SJSA1 (cell line): ENCODE measurements around the gene PEAK1. TPM values are rescaled to one million over a fixed set of nuclear protein-coding genes. Genes with fewer than 3 reads are reported as not detected.
"Not testable (repeated sequence)": the region's sequence is repeated elsewhere in the genome, so short reads cannot be mapped to it uniquely, and the experiment has no call there.

ENCODE experiments used
- DNase-seq, 2 experiments: peaks; one replicate each; pipeline ENCODE4 v3.0.0-alpha.2; 2015 to 2020; ENCODE audit warnings: low spot score in 2 of 2, low read depth in 1 of 2
- H3K27ac ChIP-seq: fragments of 250-450 bp; sonication (Bioruptor Pico); 2 replicates; pipeline ENCODE4 v1.5.1; 2020; ENCODE audit warnings: mild to moderate bottlenecking, moderate library complexity
- H3K27me3 ChIP-seq: fragments of 250-450 bp; sonication (Bioruptor Pico); replicated peaks from 2 replicates; pipeline ENCODE4 v1.5.1; 2020; ENCODE audit warnings: mild to moderate bottlenecking, moderate library complexity
- H3K36me3 ChIP-seq: fragments of 250-450 bp; sonication (Bioruptor Pico); 2 replicates; pipeline ENCODE4 v1.5.1; 2020; ENCODE audit warnings: mild to moderate bottlenecking
- H3K4me1 ChIP-seq: fragments of 250-450 bp; sonication (Bioruptor Pico); replicated peaks from 2 replicates; pipeline ENCODE4 v1.6.1; 2021; ENCODE audit warnings: mild to moderate bottlenecking
- H3K4me3 ChIP-seq: fragments of 250-450 bp; sonication (Bioruptor Pico); 2 replicates; pipeline ENCODE4 v1.5.1; 2020; ENCODE audit warnings: mild to moderate bottlenecking
- H3K9me3 ChIP-seq: fragments of 250-450 bp; sonication (Bioruptor Pico); replicated peaks from 2 replicates; pipeline ENCODE4 v1.5.1; 2020; ENCODE audit warnings: mild to moderate bottlenecking
- total RNA-seq: library from RNA; depleted of rRNA; stranded (reverse); fragments of >200 nt; shearing (Covaris generic); gene quantifications from 2 replicates; pipeline ENCODE4 v1.2.3, GENCODE V29; 2014

The PEAK1 gene
- total RNA-seq, 1 experiment from 2014 or later, result 57.3 TPM

GRCh38 chr15:77185242-77185785 lies 234.6 kb downstream of the PEAK1 start:
- no peak for DNase-seq
- H3K4me1 ChIP-seq, result peaks cover 22% of the 10 kb centered on the region
- peaks cover 18% of the 10 kb centered on the region for H3K36me3 ChIP-seq
- no peaks in the 10 kb centered on the region for H3K27me3 ChIP-seq
- H3K4me3 ChIP-seq, result no peak overlapping the region
- H3K9me3 ChIP-seq, result no peaks in the 10 kb centered on the region
- H3K27ac ChIP-seq, result no peak overlapping the region

GRCh38 chr15:77184352-77184751 lies 235.6 kb downstream of the PEAK1 start:
- H3K36me3 ChIP-seq, result peaks cover 27% of the 10 kb centered on the region
- H3K27me3 ChIP-seq, DNase-seq: not testable (repeated sequence)

GRCh38 chr15:77183066-77183465 lies 236.8 kb downstream of the PEAK1 start:
- peaks cover 40% of the 10 kb centered on the region for H3K36me3 ChIP-seq
- H3K4me3 ChIP-seq, result no peak overlapping the region
- DNase-seq, result no peak
- no peak overlapping the region for H3K27ac ChIP-seq
- H3K27me3 ChIP-seq, result no peaks in the 10 kb centered on the region
- H3K9me3 ChIP-seq, result no peaks in the 10 kb centered on the region
- H3K4me1 ChIP-seq, result peaks cover 19% of the 10 kb centered on the region

More at GRCh38 chr15:77184352-77184751, 235.6 kb downstream of the PEAK1 start:
- peaks cover 22% of the 10 kb centered on the region for H3K4me1 ChIP-seq
- H3K4me3 ChIP-seq, H3K27ac ChIP-seq, H3K9me3 ChIP-seq: not testable (repeated sequence)

GRCh38 chr15:77181305-77182074 lies 238.4 kb downstream of the PEAK1 start:
- no peaks in the 10 kb centered on the region for H3K27me3 ChIP-seq
- H3K27ac ChIP-seq, result no peak overlapping the region
- peaks cover 7% of the 10 kb centered on the region; the same call in 1 of the 2 replicates for H3K4me1 ChIP-seq
- no peaks in the 10 kb centered on the region for H3K9me3 ChIP-seq
- no peak for DNase-seq
- H3K36me3 ChIP-seq, result peaks cover 49% of the 10 kb centered on the region
- no peak overlapping the region for H3K4me3 ChIP-seq

- Histone ChIP-seq H3K27ac (no peak overlapping the region), H3K27me3 (no peaks in the 10 kb centered on the region), H3K9me3 (no peaks in the 10 kb centered on the region), H3K36me3 (peaks cover 49% of the 10 kb centered on the region), H3K4me3 (no peak overlapping the region), H3K4me1 (peaks cover 7% of the 10 kb centered on the region; the same call in 1 of the 2 replicates)
- DNase-seq, result no peak
These were observed 239.1 kb downstream of the PEAK1 start for GRCh38 chr15:77180757-77181156.

DNA sequence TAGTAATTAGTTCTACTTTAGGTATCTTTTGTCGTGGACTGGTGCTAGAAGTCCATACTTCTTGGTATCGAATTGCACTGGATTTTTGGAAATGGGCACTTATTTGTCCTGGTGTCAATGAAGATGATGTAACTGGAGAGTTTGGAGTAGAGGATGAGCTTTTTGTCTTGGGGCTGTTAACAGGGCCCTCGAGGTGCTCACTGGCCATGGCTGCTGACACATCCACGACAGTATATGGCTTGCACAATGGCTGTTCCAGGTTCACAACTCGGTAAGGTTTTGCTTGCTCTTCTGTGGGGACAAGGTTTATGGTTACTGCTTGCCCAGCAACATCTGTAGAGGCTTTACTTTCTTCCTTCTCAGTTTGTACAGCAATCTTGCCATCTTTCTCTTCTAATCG lies 239.6 kb downstream of the PEAK1 start:
- H3K27me3 ChIP-seq, result no peaks in the 10 kb centered on the region
- H3K4me3 ChIP-seq, result no peak overlapping the region
- H3K36me3 ChIP-seq, result peaks cover 49% of the 10 kb centered on the region
- no peak overlapping the region for H3K27ac ChIP-seq
- H3K9me3 ChIP-seq, result no peaks in the 10 kb centered on the region
- DNase-seq, result no peak
- peaks cover 4% of the 10 kb centered on the region; the same call in 1 of the 2 replicates for H3K4me1 ChIP-seq

DNA sequence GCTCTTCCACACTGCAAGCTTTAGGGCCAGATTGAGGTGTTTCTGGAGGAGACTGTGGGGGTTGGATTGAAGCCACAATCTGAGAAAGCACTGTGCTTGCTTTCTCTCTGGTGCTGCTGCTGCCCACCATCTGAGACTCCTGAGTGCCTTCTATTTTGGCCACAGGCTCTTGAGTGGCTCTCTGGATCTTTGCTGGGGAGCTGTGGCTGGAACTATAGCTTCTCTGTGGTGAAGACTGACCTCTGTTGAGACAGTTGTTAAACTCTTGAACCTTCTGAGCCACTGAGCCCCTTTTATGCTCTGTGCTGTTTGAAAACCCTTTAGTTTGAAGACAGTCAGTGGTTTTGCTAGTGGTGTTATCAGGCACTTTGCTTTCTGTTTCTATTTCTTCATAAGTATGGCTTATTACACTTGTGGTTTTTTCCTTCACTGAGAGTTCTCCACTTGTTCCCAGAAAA lies 240.3 kb downstream of the PEAK1 start:
- Histone ChIP-seq H3K36me3 (peaks cover 49% of the 10 kb centered on the region), H3K9me3 (no peaks in the 10 kb centered on the region), H3K27ac (no peak overlapping the region), H3K27me3 (no peaks in the 10 kb centered on the region), H3K4me1 (peaks cover 2% of the 10 kb centered on the region; the same call in 1 of the 2 replicates), H3K4me3 (no peak overlapping the region)
- DNase-seq, result no peak

DNA sequence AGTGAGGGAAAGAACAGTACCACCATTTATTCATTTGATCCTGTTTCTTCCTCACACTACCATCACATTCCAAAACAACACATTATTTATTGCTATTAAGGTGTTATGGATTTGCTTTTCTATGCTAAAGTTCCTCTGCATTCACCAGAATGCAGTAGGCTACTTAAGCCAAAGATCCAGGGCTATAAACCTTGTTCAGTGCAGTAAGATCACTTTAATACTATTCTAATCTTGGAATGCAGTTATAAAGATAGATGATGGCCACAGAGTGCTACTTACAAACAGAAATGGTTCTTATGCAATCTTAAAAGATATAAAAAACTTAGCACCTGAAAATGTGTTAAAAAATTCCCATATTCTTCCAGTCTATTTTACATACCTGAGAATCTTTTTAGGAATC lies 241.5 kb downstream of the PEAK1 start:
- Histone ChIP-seq H3K9me3 (no peaks in the 10 kb centered on the region), H3K27me3 (no peaks in the 10 kb centered on the region), H3K27ac (no peak overlapping the region), H3K36me3 (peaks cover 57% of the 10 kb centered on the region), H3K4me3 (no peak overlapping the region), H3K4me1 (no peaks in the 10 kb centered on the region)
- no peak for DNase-seq

DNA sequence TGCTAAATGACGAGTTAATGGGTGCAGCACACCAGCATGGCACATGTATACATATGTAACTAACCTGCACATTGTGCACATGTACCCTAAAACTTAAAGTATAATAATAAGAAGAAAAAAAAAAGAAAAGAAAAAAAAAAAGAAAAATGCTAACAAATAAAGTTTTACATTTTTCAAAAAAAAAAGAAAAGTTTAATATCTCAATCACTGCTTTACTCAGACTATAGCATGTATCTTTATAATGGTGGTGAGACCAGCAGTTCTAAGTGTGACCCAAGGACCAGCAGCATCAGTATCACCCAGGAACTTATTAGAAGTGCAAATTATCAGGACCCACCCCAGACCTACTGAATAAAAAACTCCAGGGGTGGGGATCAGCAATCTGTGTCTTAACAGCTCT lies 243.8 kb downstream of the PEAK1 start:
- not testable (repeated sequence) for H3K4me3 ChIP-seq, H3K9me3 ChIP-seq, H3K27me3 ChIP-seq, DNase-seq, H3K27ac ChIP-seq, H3K4me1 ChIP-seq
- H3K36me3 ChIP-seq, result peaks cover 50% of the 10 kb centered on the region

GRCh38 chr15:77173487-77173886 lies 246.4 kb downstream of the PEAK1 start:
- H3K9me3 ChIP-seq, result no peaks in the 10 kb centered on the region
- H3K27ac ChIP-seq, result no peak overlapping the region
- H3K4me3 ChIP-seq, result no peak overlapping the region
- no peak for DNase-seq
- H3K27me3 ChIP-seq, result no peaks in the 10 kb centered on the region
- peaks cover 26% of the 10 kb centered on the region for H3K36me3 ChIP-seq
- no peaks in the 10 kb centered on the region for H3K4me1 ChIP-seq

DNA sequence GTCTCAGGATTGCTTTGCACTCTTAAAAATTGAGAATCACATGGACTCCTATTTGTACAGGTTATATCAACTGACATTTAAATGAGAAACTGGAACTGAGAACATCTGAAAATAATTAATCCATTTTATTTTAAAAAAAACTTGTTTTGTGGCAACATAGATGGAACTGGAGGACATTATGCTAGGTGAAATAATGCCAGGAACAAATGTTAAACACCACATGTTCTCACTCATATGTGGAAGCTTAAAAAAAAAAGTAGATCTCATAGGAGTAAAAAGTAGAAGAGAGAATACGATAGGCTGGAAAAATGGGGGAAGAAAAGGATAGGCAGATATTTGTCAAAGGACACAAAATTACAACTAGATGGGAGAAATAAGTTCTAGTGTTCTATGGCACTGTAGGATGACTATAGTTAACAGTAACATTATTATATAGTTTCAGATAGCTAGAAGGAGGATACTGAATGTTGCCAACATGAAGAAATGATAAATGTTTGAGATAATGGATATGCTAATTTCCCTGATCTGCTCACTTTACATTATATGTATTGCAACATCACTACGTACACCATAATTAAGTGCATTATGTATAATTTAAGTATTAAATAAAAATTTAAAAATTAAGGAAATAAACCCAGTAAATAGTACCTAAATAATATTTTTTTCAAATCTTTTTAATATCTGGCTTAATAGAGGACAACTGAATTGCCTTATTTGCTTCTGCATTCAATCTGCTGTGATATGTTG lies 248.5 kb downstream of the PEAK1 start:
- Histone ChIP-seq H3K9me3 (no peaks in the 10 kb centered on the region), H3K27ac (no peak overlapping the region), H3K4me1 (no peaks in the 10 kb centered on the region), H3K36me3 (peaks cover 11% of the 10 kb centered on the region), H3K4me3 (no peak overlapping the region), H3K27me3 (no peaks in the 10 kb centered on the region)
- DNase-seq, result no peak

GRCh38 chr15:77168616-77169015 lies 251.3 kb downstream of the PEAK1 start:
- Histone ChIP-seq H3K4me1 (no peaks in the 10 kb centered on the region), H3K36me3 (0 out of 2 replicates have a peak, but pooled peaks cover 5% of the 10 kb centered on the region), H3K27me3 (no peaks in the 10 kb centered on the region), H3K27ac (no peak overlapping the region), H3K4me3 (no peak overlapping the region), H3K9me3 (no peaks in the 10 kb centered on the region)
- no peak for DNase-seq

DNA sequence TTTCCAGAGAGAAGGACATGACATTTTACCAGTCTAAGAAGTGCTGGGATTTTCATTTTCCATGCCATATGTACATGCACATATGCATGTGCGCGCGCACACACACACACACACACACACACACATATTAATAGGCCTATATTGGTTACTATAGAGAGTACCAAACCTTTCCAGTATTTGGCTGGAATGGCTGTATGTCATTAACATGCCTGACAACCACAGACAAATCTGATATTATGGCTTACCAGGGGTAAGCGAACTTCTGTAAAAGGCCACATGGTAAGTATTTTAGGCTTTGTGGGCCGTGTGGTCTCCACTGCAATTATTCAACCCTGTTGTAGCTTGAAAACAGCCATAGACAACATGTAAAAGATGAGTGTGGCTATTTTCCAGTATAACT lies 251.8 kb downstream of the PEAK1 start:
- H3K4me3 ChIP-seq, result no peak overlapping the region
- H3K36me3 ChIP-seq, result 0 out of 2 replicates have a peak, but pooled peaks cover 5% of the 10 kb centered on the region
- no peak for DNase-seq
- H3K4me1 ChIP-seq, result no peaks in the 10 kb centered on the region
- no peak overlapping the region for H3K27ac ChIP-seq
- H3K9me3 ChIP-seq, result no peaks in the 10 kb centered on the region
- no peaks in the 10 kb centered on the region for H3K27me3 ChIP-seq

DNA sequence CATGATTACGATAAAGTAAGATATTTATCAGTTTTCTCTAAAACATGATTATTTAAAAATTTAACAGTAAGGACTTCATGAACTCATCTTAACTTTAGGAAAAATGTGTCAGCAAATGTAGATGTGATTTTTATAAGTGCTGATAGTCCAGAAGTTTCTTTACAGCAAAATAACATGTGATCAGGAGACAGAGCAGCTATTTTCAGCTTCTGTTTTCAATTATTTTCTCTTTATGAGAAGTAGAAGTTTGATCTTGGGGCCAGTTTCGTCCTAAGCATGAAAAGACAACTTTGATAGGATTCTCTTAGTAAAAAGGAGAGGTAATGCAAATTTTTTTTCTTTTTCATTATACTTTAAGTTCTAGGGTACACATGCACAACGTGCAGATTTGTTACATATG lies 252.5 kb downstream of the PEAK1 start:
- H3K9me3 ChIP-seq, result no peaks in the 10 kb centered on the region
- no peak overlapping the region for H3K27ac ChIP-seq
- H3K4me3 ChIP-seq, result no peak overlapping the region
- H3K4me1 ChIP-seq, result no peaks in the 10 kb centered on the region
- 0 out of 2 replicates have a peak, but pooled peaks cover 5% of the 10 kb centered on the region for H3K36me3 ChIP-seq
- no peaks in the 10 kb centered on the region for H3K27me3 ChIP-seq
- DNase-seq, result no peak
